ENCODE data around the gene MSANTD2. TPM values are rescaled to one million over a fixed set of nuclear protein-coding genes. Genes with fewer than 3 reads are reported as not detected.

MSANTD2 gene
- total RNA-seq, 1 donor from 2014 or later = 18.7 TPM

DNA sequence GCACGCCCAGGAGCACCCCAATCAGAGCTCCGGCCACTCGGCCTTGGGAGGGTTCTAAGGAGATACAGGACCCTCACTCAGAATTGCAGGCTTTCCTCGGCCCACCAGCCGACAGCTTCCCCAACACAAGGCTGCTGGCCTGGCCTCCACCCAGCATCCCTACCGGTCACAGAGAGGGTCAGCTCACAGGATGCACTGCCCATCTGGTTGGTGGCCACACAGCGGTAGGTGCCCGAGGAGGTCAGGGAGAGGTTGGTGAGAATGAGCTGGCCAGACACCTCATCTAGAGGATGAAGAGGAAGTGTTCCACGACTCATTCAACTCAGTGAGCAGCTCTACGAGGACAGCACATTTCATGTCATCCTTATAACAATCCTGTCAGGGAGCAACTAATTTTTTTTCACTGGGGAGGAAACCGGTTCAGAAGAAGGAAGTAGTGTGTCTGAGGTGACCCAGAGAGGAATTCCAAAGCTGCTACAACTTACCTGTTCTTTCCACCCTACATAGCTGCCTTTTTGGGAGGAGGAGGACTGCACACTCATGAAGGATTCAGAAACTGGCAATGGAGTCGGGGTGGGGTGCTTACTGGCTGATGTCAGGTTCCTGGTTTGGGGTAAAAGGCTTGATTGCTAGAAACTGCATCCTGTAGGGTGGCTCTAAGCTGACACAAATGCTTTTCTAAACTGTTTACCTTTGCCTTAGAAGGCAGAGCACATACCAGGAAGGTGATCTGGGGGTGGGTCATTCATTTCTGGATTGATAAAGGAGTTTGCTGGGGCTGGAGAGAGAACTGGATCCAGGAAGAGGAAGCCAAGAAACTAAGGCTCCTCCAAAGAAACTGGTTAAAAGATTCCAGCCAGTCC lies 51.5 kb downstream of the MSANTD2 start:
- Histone ChIP-seq H2AFZ (ENCODE audit: low read depth, low read length) (no peak overlapping the region), H3K27ac (ENCODE audit: low read depth, low read length) (no peak overlapping the region), H3K79me2 (ENCODE audit: insufficient read depth, low read length) (no peaks in the 10 kb centered on the region), H3K9ac (ENCODE audit: low read length) (no peak overlapping the region), H3K4me2 (ENCODE audit: low read length) (peak overlapping the region; percentile 58), H3K27me3 (ENCODE audit: insufficient read depth, low read length) (peaks cover 10% of the 10 kb centered on the region), H3K9me3 (ENCODE audit: insufficient read depth, low read depth, low read length) (no peaks in the 10 kb centered on the region), H4K20me1 (ENCODE audit: insufficient read depth, low read length) (no peaks in the 10 kb centered on the region), H3K4me3 (ENCODE audit: insufficient read depth, low read depth, low read length) (peak overlapping the region; percentile 11), H3K36me3 (ENCODE audit: insufficient read depth, low read length) (no peaks in the 10 kb centered on the region), H3K4me1 (ENCODE audit: insufficient read depth, low read length) (peaks cover 33% of the 10 kb centered on the region)
- no peaks in the 10 kb centered on the region for H3K9me3 Mint-ChIP-seq (ENCODE audit: unreplicated experiment)
- no peak overlapping the region for H3K4me3 Mint-ChIP-seq (ENCODE audit: unreplicated experiment)
- no peak for FAIRE-seq
- H3K4me1 Mint-ChIP-seq (ENCODE audit: low read depth, unreplicated experiment) = peaks cover 14% of the 10 kb centered on the region
- peak overlapping the region; percentile 26 for H3K27ac Mint-ChIP-seq (ENCODE audit: unreplicated experiment)
- TF ChIP-seq CTCF (IDR thresholded peaks at IDR 0.05; ENCODE audit: insufficient read depth, low read depth, low read length) = no peak
- no peak for TF ChIP-seq EZH2 (IDR thresholded peaks at IDR 0.05; ENCODE audit: insufficient read depth, low read length)
- peaks cover 68% of the 10 kb centered on the region for H3K27me3 Mint-ChIP-seq (ENCODE audit: low read depth, unreplicated experiment)
- peaks cover under 1% of the 10 kb centered on the region for H3K36me3 Mint-ChIP-seq (ENCODE audit: low read depth, unreplicated experiment)
- DNase-seq (ENCODE audit: low read depth) = no peak

GRCh38 chr11:124748100-124748418 lies 52.1 kb downstream of the MSANTD2 start:
- Histone ChIP-seq H2AFZ (ENCODE audit: low read depth, low read length) (no peak overlapping the region), H3K79me2 (ENCODE audit: insufficient read depth, low read length) (no peaks in the 10 kb centered on the region), H3K9me3 (ENCODE audit: insufficient read depth, low read depth, low read length) (no peaks in the 10 kb centered on the region), H3K27me3 (ENCODE audit: insufficient read depth, low read length) (peaks cover 10% of the 10 kb centered on the region), H3K9ac (ENCODE audit: low read length) (no peak overlapping the region), H3K4me3 (ENCODE audit: insufficient read depth, low read depth, low read length) (no peak overlapping the region), H3K27ac (ENCODE audit: low read depth, low read length) (no peak overlapping the region), H3K4me1 (ENCODE audit: insufficient read depth, low read length) (peaks cover 33% of the 10 kb centered on the region), H3K36me3 (ENCODE audit: insufficient read depth, low read length) (no peaks in the 10 kb centered on the region), H3K4me2 (ENCODE audit: low read length) (peak overlapping the region; percentile 58), H4K20me1 (ENCODE audit: insufficient read depth, low read length) (no peaks in the 10 kb centered on the region)
- H3K27ac Mint-ChIP-seq (ENCODE audit: unreplicated experiment) = no peak overlapping the region
- peaks cover 3% of the 10 kb centered on the region for H3K9me3 Mint-ChIP-seq (ENCODE audit: unreplicated experiment)
- peaks cover 4% of the 10 kb centered on the region for H3K36me3 Mint-ChIP-seq (ENCODE audit: low read depth, unreplicated experiment)
- H3K27me3 Mint-ChIP-seq (ENCODE audit: low read depth, unreplicated experiment) = peaks cover 70% of the 10 kb centered on the region
- peaks cover 14% of the 10 kb centered on the region for H3K4me1 Mint-ChIP-seq (ENCODE audit: low read depth, unreplicated experiment)
- no peak overlapping the region for H3K4me3 Mint-ChIP-seq (ENCODE audit: unreplicated experiment)
- DNase-seq (ENCODE audit: low read depth) (no peak), FAIRE-seq (no peak)
- no peak for TF ChIP-seq CTCF (IDR thresholded peaks at IDR 0.05; ENCODE audit: insufficient read depth, low read depth, low read length)
- TF ChIP-seq EZH2 (IDR thresholded peaks at IDR 0.05; ENCODE audit: insufficient read depth, low read length) = no peak
